ENCODE results near the gene METTL8.

DNA sequence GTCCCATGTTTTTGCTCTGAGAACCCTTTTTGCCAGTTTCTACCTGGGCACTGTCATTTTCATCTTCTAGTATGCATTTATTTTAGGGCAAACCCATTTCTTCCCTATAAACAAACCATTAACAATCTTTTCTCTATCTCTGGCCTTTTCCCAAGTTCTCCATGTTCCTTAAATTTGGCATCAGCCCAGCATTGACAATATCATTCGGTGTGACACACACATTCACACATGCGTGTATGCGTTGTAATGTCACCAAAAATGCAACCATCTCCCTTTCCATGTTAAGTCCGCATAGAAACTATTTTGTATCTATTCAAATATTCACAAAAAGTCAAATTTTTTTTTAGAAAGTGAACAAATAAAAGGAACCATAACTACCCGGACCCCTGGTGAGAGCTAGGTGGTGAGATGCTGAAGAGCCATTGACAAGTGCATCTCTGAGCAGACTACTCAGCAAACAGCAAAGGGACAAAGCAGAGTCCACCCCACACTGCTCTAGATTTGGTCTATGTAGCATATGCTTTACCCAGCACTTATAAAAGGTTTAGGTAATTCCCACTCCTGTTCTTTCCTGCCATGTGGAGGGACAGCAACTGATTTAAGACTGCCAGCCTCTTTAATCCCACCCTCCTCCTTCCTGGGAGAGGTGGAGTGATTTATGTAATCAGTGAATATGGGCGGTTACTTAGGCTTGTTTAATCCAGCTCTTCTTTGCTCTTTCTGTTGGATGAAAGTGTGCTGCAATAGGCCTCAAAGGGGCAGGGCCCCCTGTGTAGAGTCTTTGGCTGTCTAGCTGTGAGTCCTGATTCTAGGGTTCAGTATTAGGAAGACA, 124.1 kb downstream of the METTL8 start:
- TF ChIP-seq, protein P1, sequence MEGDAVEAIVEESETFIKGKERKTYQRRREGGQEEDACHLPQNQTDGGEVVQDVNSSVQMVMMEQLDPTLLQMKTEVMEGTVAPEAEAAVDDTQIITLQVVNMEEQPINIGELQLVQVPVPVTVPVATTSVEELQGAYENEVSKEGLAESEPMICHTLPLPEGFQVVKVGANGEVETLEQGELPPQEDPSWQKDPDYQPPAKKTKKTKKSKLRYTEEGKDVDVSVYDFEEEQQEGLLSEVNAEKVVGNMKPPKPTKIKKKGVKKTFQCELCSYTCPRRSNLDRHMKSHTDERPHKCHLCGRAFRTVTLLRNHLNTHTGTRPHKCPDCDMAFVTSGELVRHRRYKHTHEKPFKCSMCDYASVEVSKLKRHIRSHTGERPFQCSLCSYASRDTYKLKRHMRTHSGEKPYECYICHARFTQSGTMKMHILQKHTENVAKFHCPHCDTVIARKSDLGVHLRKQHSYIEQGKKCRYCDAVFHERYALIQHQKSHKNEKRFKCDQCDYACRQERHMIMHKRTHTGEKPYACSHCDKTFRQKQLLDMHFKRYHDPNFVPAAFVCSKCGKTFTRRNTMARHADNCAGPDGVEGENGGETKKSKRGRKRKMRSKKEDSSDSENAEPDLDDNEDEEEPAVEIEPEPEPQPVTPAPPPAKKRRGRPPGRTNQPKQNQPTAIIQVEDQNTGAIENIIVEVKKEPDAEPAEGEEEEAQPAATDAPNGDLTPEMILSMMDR (IDR thresholded peaks at IDR 0.05): no peak
- TF ChIP-seq POLR2AphosphoS5 (IDR thresholded peaks at IDR 0.05; ENCODE audit: low read depth, low read length): no peak
- TF ChIP-seq, protein P2, sequence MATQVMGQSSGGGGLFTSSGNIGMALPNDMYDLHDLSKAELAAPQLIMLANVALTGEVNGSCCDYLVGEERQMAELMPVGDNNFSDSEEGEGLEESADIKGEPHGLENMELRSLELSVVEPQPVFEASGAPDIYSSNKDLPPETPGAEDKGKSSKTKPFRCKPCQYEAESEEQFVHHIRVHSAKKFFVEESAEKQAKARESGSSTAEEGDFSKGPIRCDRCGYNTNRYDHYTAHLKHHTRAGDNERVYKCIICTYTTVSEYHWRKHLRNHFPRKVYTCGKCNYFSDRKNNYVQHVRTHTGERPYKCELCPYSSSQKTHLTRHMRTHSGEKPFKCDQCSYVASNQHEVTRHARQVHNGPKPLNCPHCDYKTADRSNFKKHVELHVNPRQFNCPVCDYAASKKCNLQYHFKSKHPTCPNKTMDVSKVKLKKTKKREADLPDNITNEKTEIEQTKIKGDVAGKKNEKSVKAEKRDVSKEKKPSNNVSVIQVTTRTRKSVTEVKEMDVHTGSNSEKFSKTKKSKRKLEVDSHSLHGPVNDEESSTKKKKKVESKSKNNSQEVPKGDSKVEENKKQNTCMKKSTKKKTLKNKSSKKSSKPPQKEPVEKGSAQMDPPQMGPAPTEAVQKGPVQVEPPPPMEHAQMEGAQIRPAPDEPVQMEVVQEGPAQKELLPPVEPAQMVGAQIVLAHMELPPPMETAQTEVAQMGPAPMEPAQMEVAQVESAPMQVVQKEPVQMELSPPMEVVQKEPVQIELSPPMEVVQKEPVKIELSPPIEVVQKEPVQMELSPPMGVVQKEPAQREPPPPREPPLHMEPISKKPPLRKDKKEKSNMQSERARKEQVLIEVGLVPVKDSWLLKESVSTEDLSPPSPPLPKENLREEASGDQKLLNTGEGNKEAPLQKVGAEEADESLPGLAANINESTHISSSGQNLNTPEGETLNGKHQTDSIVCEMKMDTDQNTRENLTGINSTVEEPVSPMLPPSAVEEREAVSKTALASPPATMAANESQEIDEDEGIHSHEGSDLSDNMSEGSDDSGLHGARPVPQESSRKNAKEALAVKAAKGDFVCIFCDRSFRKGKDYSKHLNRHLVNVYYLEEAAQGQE (IDR thresholded peaks at IDR 0.05; ENCODE audit: insufficient read depth in 1 of 2, low read depth in 2 of 2, low read length in 1 of 2): no peak
